Chondrocyte (in vitro differentiated cells): ENCODE data around the gene NDUFS8. TPM values are rescaled to one million over a fixed set of nuclear protein-coding genes. Genes with fewer than 3 reads are reported as not detected.
A peak's percentile ranks its signal among the peaks of the same experiment; 100 is the strongest.

Source experiments
- DNase-seq: peaks from one replicate; pipeline ENCODE4 v3.0.0; 2021; ENCODE audit warnings: mixed read lengths, low spot score
- H3K27ac Mint-ChIP-seq: one replicate; pipeline ENCODE4 v1.8.0; 2021; ENCODE audit warnings: mild to moderate bottlenecking, moderate library complexity, mixed read lengths; ENCODE audit not compliant: unreplicated experiment
- H3K27me3 Mint-ChIP-seq: 2 replicates; pipeline ENCODE4 v1.8.0; 2021; ENCODE audit warnings: low read depth, mixed read lengths
- H3K36me3 Mint-ChIP-seq: 2 replicates; pipeline ENCODE4 v1.8.0; 2021; ENCODE audit warnings: low read depth, mixed read lengths
- H3K4me1 Mint-ChIP-seq: 2 replicates; pipeline ENCODE4 v1.8.0; 2021; ENCODE audit warnings: low read depth, mild to moderate bottlenecking, mixed read lengths
- H3K4me3 Mint-ChIP-seq: one replicate; pipeline ENCODE4 v1.8.0; 2021; ENCODE audit warnings: mild to moderate bottlenecking, moderate library complexity, mixed read lengths; ENCODE audit not compliant: unreplicated experiment
- H3K9me3 Mint-ChIP-seq: 2 replicates; pipeline ENCODE4 v1.8.0; 2021; ENCODE audit warnings: low read depth, mixed read lengths
- total RNA-seq: library from RNA; stranded (reverse); gene quantifications from 3 replicates; pipeline ENCODE4 v1.2.1, GENCODE V29; 2021
- TF ChIP-seq, protein P1 (sequence below): fragments of 200-600 bp; sonication (generic); IDR thresholded peaks from 2 replicates; pipeline ENCODE4 v1.5.0; 2021; ENCODE audit warnings: antibody characterized with exemption, mild to moderate bottlenecking, moderate library complexity

NDUFS8 gene
- total RNA-seq, 1 donor from 2014 or later = 140 TPM

DNA sequence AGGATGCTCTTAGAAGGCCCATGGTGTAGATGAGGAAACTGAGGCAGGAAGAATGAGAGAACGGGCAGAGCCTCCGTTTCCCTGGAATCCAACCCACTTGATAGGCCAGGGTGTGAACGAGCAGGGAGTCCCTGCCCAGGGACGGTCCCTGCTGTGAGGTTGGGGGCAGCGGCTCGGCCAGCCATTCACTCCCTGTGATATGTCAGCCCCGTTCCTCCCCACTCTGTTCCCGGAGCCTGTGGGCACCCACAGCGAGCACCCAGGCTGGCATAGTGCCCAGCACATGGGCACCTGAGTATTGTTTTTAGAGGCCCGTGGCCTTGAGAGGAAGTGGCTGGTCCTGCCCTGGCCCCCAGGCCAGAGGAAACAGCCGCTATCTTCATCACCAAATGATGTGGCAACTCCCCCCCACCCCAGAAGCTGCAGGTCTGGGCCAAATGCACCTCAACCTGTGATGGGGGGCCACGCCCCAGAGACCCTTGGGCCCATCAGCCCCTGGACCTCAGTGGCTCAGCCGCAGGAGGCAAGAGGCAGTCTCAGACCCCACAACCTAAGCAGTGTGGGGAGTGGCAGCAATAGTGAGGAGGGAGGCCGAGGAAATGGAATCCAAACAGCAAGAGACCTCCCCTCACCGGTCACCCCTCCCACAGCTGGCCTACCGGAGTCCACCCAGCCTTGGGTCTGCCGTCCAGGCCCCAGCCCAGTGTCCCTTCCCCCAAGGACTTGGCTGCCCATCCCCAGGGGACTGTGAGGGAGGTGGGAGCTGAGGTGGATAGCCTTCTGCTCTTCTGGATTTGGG, 18.2 kb upstream of the NDUFS8 start:
- no peaks in the 10 kb centered on the region for H3K9me3 Mint-ChIP-seq
- no peaks in the 10 kb centered on the region for H3K36me3 Mint-ChIP-seq
- TF ChIP-seq, protein P1, sequence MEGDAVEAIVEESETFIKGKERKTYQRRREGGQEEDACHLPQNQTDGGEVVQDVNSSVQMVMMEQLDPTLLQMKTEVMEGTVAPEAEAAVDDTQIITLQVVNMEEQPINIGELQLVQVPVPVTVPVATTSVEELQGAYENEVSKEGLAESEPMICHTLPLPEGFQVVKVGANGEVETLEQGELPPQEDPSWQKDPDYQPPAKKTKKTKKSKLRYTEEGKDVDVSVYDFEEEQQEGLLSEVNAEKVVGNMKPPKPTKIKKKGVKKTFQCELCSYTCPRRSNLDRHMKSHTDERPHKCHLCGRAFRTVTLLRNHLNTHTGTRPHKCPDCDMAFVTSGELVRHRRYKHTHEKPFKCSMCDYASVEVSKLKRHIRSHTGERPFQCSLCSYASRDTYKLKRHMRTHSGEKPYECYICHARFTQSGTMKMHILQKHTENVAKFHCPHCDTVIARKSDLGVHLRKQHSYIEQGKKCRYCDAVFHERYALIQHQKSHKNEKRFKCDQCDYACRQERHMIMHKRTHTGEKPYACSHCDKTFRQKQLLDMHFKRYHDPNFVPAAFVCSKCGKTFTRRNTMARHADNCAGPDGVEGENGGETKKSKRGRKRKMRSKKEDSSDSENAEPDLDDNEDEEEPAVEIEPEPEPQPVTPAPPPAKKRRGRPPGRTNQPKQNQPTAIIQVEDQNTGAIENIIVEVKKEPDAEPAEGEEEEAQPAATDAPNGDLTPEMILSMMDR = no peak
- no peaks in the 10 kb centered on the region for H3K27me3 Mint-ChIP-seq
- peak overlapping the region; percentile 95 for H3K27ac Mint-ChIP-seq
- H3K4me3 Mint-ChIP-seq = no peak overlapping the region
- H3K4me1 Mint-ChIP-seq = peaks cover 74% of the 10 kb centered on the region
- no peak for DNase-seq

- H3K9me3 Mint-ChIP-seq = no peaks in the 10 kb centered on the region
- no peak overlapping the region for H3K4me3 Mint-ChIP-seq
These were observed 17.5 kb upstream of the NDUFS8 start for GRCh38 chr11:68012843-68013610.

DNA sequence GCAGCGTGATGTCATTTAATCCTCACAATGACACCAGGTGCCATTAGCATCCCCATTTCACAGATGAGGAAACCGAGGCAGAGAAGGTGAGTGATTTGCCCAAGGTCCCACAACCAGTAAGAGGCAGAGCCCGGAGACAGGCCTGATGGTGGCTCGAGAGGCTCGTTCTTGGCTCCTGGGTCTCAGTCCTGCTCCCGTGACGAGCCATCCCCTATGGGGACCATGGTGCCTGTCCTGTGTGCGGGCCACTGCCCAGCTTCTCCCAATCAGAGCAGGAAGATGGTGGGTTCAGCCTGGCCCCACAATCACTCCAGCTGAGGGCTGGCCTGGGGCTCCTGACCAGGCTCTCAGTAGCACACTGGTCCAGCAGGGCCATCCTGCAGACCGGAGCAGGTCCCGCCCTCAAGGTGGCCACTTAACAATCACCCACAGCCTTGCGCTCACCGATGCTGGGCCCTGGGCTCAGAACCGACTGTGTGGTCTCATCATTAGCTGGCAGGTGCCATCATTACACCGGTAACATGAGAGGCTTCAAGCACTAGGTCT, 16.8 kb upstream of the NDUFS8 start:
- Mint-ChIP-seq H3K4me1 (peaks cover 85% of the 10 kb centered on the region), H3K27ac (peak overlapping the region; percentile 94), H3K27me3 (no peaks in the 10 kb centered on the region), H3K4me3 (no peak overlapping the region), H3K9me3 (no peaks in the 10 kb centered on the region), H3K36me3 (no peaks in the 10 kb centered on the region)
- TF ChIP-seq, protein P1 = no peak
- no peak for DNase-seq

More at GRCh38 chr11:68012843-68013610, 17.5 kb upstream of the NDUFS8 start:
- no peaks in the 10 kb centered on the region for H3K27me3 Mint-ChIP-seq
- TF ChIP-seq, protein P1 = no peak
- no peaks in the 10 kb centered on the region for H3K36me3 Mint-ChIP-seq
- H3K4me1 Mint-ChIP-seq = peaks cover 82% of the 10 kb centered on the region
- peak overlapping the region; percentile 94 for H3K27ac Mint-ChIP-seq
- no peak for DNase-seq

DNA sequence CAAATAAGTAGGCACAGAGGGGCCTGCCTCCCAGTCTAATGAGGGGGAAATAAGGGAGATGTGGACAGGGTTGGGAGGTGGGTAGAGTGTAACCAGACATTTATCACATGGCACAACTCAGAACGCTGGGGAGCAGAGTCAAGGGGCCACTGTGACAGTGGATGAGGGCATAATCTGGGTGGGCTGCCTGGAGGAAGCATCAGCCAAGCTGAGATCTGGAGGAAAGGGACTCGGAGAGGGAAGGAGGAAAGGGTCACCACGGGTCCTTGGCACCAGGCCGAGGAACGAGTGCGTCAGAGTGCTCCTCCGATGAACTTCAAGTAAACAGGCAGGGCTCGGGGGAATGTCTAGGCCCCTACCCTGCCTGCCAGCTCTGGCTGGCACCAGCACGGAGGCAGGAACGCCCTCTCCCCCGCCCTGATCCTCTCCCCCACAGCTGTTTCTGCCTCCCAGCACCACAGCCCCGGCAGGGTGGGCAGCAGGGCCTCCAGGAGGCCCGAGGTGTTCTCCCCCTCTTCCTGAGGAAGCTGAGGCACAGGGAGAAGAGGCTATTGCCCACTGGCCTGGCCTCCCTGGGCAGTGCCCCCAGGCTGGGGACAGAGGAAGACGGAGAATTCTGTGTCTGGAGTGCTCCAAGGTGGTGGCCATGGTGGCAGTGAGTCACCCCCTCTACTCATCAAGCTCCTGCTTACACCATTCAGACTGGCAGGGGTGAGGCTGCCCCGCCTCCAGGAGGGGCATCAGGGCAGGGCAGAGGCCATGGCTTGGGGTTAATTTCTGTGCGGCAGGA, 16.1 kb upstream of the NDUFS8 start:
- Mint-ChIP-seq H3K27ac (peak overlapping the region; percentile 94), H3K9me3 (no peaks in the 10 kb centered on the region), H3K4me3 (peak overlapping the region; percentile 9), H3K4me1 (peaks cover 78% of the 10 kb centered on the region), H3K36me3 (no peaks in the 10 kb centered on the region), H3K27me3 (no peaks in the 10 kb centered on the region)
- TF ChIP-seq, protein P1 = no peak
- peak; percentile 93 for DNase-seq
